B cell (primary cell): ENCODE measurements around the gene NRP1. TPM values are rescaled to one million over a fixed set of nuclear protein-coding genes. Genes with fewer than 3 reads are reported as not detected.

Experiments
- ATAC-seq: fragments of 200-7000 bp; cut with Tn5 transposase; one replicate; pipeline ENCODE4 v1.10.0; 2021; ENCODE audit warnings: low read depth, mild to moderate bottlenecking, moderate number of reproducible peaks, moderate library complexity
- CTCF ChIA-PET: fragments of 350-600 bp; sonication (Branson Sonifier 250); formaldehyde crosslinking; loops from one replicate; lab custom pipeline; 2021; ENCODE audit warnings: antibody characterized with exemption, inconsistent platforms; lab: Charles Lee
- POLR2A ChIA-PET: fragments of 350-600 bp; sonication (Branson Sonifier 250); formaldehyde crosslinking; loops from one replicate; lab custom pipeline; 2021; ENCODE audit warnings: antibody characterized with exemption; lab: Charles Lee
- DNase-seq: peaks from one replicate; pipeline ENCODE4 v3.0.0; 2013
- H2AFZ ChIP-seq: 2 replicates; pipeline ENCODE4 v1.6.1; 2012; ENCODE audit warnings: mild to moderate bottlenecking, low read depth, low read length; ENCODE audit not compliant: insufficient read depth, poor library complexity, severe bottlenecking
- H3K27ac ChIP-seq, 2 donors: 1 replicate in 1 of 2; 2 replicates in 1 of 2; pipeline ENCODE4 v1.5.1; 2012 to 2013; ENCODE audit warnings: low read length in 2 of 2, mild to moderate bottlenecking in 2 of 2, moderate library complexity in 1 of 2
- H3K27me3 ChIP-seq, 4 experiments: fragments of 200-600 bp in 1 of 4; sonication (generic) in 1 of 4; replicated peaks in 1 of 4; 1 replicate in 2 of 4; 2 replicates in 2 of 4; pipeline versions ENCODE4 v1.6.1 to v1.7.0; 2013 to 2016; ENCODE audit warnings: low read length in 3 of 4, mild to moderate bottlenecking in 2 of 4, mixed read lengths in 1 of 4, moderate library complexity in 1 of 4; ENCODE audit not compliant: insufficient read depth in 4 of 4, control insufficient read depth in 3 of 4; ENCODE audit errors: control extremely low read depth in 1 of 4
- H3K36me3 ChIP-seq, 2 experiments: replicated peaks in 1 of 2; 1 replicate in 1 of 2; 2 replicates in 1 of 2; pipeline versions ENCODE4 v1.6.1 to v1.7.1; 2013; ENCODE audit warnings: low read length in 1 of 2; ENCODE audit not compliant: insufficient read depth in 2 of 2, control insufficient read depth in 1 of 2; ENCODE audit errors: control extremely low read depth in 1 of 2, extremely low read depth in 1 of 2
- H3K4me1 ChIP-seq, 2 donors: fragments of 200-600 bp in 1 of 2; sonication (generic) in 1 of 2; 1 replicate in 1 of 2; 2 replicates in 1 of 2; pipeline versions ENCODE4 v1.5.1 to v1.6.1; 2013 to 2017; ENCODE audit warnings: low read length in 2 of 2; ENCODE audit not compliant: control insufficient read depth in 2 of 2, insufficient read depth in 2 of 2
- H3K4me2 ChIP-seq: replicated peaks from 2 replicates; pipeline ENCODE3; 2012; ENCODE audit warnings: mild to moderate bottlenecking, low read depth, low read length; ENCODE audit not compliant: poor library complexity, severe bottlenecking
- H3K4me3 ChIP-seq, 5 experiments: fragments of 200-600 bp in 1 of 5; sonication (generic) in 1 of 5; 1 replicate in 3 of 5; 2 replicates in 2 of 5; pipeline versions ENCODE4 v1.5.1 to v1.7.0; 2011 to 2016; ENCODE audit warnings: low read length in 4 of 5, mild to moderate bottlenecking in 4 of 5, low read depth in 2 of 5, control low read depth in 1 of 5, moderate library complexity in 1 of 5; ENCODE audit not compliant: insufficient read depth in 1 of 5; ENCODE audit errors: control extremely low read depth in 1 of 5, extremely low read depth in 1 of 5
- H3K79me2 ChIP-seq: fragments of 200-600 bp; sonication (generic); one replicate; pipeline ENCODE4 v1.6.0; 2016; ENCODE audit warnings: low read length; ENCODE audit not compliant: control insufficient read depth, insufficient read depth
- H3K9ac ChIP-seq: fragments of 200-600 bp; sonication (generic); 2 replicates; pipeline ENCODE4 v1.6.1; 2017; ENCODE audit warnings: mild to moderate bottlenecking, low read length, moderate library complexity
- H3K9me3 ChIP-seq, 3 donors: one replicate each; pipeline versions ENCODE4 v1.6.1 to v1.7.1; 2013; ENCODE audit warnings: low read length in 2 of 3; ENCODE audit not compliant: control insufficient read depth in 2 of 3, insufficient read depth in 1 of 3; ENCODE audit errors: control extremely low read depth in 1 of 3
- H4K20me1 ChIP-seq: 2 replicates; pipeline ENCODE4 v1.6.0; 2012; ENCODE audit warnings: mild to moderate bottlenecking, low read length; ENCODE audit not compliant: insufficient read depth, control insufficient read depth, poor library complexity, severe bottlenecking
- H3K27ac Mint-ChIP-seq: one replicate; pipeline ENCODE4 v1.8.0; 2021; ENCODE audit warnings: mixed read lengths
- H3K27me3 Mint-ChIP-seq: one replicate; pipeline ENCODE4 v1.8.0; 2021; ENCODE audit warnings: mixed read lengths
- H3K4me1 Mint-ChIP-seq: one replicate; pipeline ENCODE4 v1.8.0; 2021; ENCODE audit warnings: mixed read lengths
- H3K4me3 Mint-ChIP-seq: one replicate; pipeline ENCODE4 v1.8.0; 2021; ENCODE audit warnings: mixed read lengths
- H3K9me3 Mint-ChIP-seq: one replicate; pipeline ENCODE4 v1.8.0; 2022; ENCODE audit warnings: mixed read lengths; ENCODE audit not compliant: insufficient read depth
- CTCF ChIP-seq: fragments of 200-600 bp; IDR thresholded peaks from one replicate; pipeline ENCODE4 v1.8.0; 2022; ENCODE audit warnings: antibody characterized with exemption, mild to moderate bottlenecking
- EZH2 ChIP-seq: IDR thresholded peaks from 2 replicates; pipeline ENCODE4 v1.6.1; 2012; ENCODE audit warnings: borderline replicate concordance, low read depth, mild to moderate bottlenecking, moderate library complexity, low read length; ENCODE audit not compliant: insufficient read depth, poor library complexity, severe bottlenecking
- WGBS: methylation state at CpG from one replicate; pipeline ENCODE4 v1.1.5; 2013; ENCODE audit warnings: missing lambda C conversion rate; ENCODE audit not compliant: insufficient coverage; 5-methylcytosine and 5-hydroxymethylcytosine counted together
- intact Hi-C: fragments of 100-400 bp; cut with micrococcal nuclease; formaldehyde crosslinking; loops from one replicate; pipeline ENCODE4 v1.10.0; 2022
- polyA plus RNA-seq: library from polyadenylated mRNA; depleted of rRNA; stranded (reverse); fragments of >200 nt; gene quantifications from 2 replicates; pipeline ENCODE4 v1.2.3, GENCODE V29; 2012
- total RNA-seq, 2 donors: library from RNA; stranded (reverse); fragments of 120-200 nt in 1 of 2; gene quantifications; 1 replicate in 1 of 2; 2 replicates in 1 of 2; pipeline versions ENCODE4 v1.2.3 to v1.2.4, GENCODE V29; 2013 to 2022

Gene NRP1
- total and polyA plus RNA-seq, 2 donors (not counting 1 experiment from before 2014, with no cell fraction given) = 0.34 TPM; not detected in 1

GRCh38 chr10:33288127-33288526 lies 46.3 kb downstream of the NRP1 start:
- WGBS = 87% methylated on average over 3 of the region's 3 CpGs
- POLR2A ChIA-PET = no interaction called here
- no peak for DNase-seq
- Histone ChIP-seq H2AFZ (no peak overlapping the region), H4K20me1 (no peaks in the 10 kb centered on the region), H3K4me3 (no peak overlapping the region), H3K4me1 (no peaks in the 10 kb centered on the region), H3K79me2 (no peaks in the 10 kb centered on the region), H3K36me3 (no peaks in the 10 kb centered on the region), H3K9ac (no peak overlapping the region), H3K4me2 (no peak overlapping the region), H3K27me3 (no peaks in the 10 kb centered on the region), H3K27ac (no peak overlapping the region), H3K9me3 (no peaks in the 10 kb centered on the region)
- intact Hi-C loops = no loop called here
- Mint-ChIP-seq H3K4me3 (no peak overlapping the region), H3K27ac (no peak overlapping the region), H3K27me3 (peaks cover 3% of the 10 kb centered on the region), H3K4me1 (no peaks in the 10 kb centered on the region), H3K9me3 (no peaks in the 10 kb centered on the region)
- TF ChIP-seq CTCF = no peak
- no peak for TF ChIP-seq EZH2
- ATAC-seq = no peak
- CTCF ChIA-PET = no interaction called here

- H3K27ac Mint-ChIP-seq = no peak overlapping the region
- H3K4me3 Mint-ChIP-seq = no peak overlapping the region
- DNase-seq (no peak), ATAC-seq (no peak)
- intact Hi-C loops = no loop called here
- no peak overlapping the region for H3K9ac ChIP-seq
- no peaks in the 10 kb centered on the region for H3K27me3 ChIP-seq
- no peak overlapping the region for H2AFZ ChIP-seq
- no peak overlapping the region for H3K4me2 ChIP-seq
- no peak overlapping the region for H3K27ac ChIP-seq
- no CpG with 5 or more reads among the region's 2 CpGs for WGBS
- H3K36me3 ChIP-seq = no peaks in the 10 kb centered on the region
- H3K4me1 ChIP-seq = no peaks in the 10 kb centered on the region
- no peak overlapping the region for H3K4me3 ChIP-seq
- no peaks in the 10 kb centered on the region for H3K4me1 Mint-ChIP-seq
- H3K9me3 Mint-ChIP-seq = no peaks in the 10 kb centered on the region
- ChIA-PET POLR2A (no interaction called here), CTCF (no interaction called here)
- peaks cover 3% of the 10 kb centered on the region for H3K27me3 Mint-ChIP-seq
- no peaks in the 10 kb centered on the region for H3K9me3 ChIP-seq
- H3K79me2 ChIP-seq = no peaks in the 10 kb centered on the region
- no peaks in the 10 kb centered on the region for H4K20me1 ChIP-seq
- no peak for TF ChIP-seq EZH2
- TF ChIP-seq CTCF = no peak
These were observed 47.4 kb downstream of the NRP1 start for GRCh38 chr10:33287112-33287511.
